Pons (tissue), 1 donor: ENCODE measurements around the gene SDHB.
A peak's percentile ranks its signal among the peaks of the same experiment; 100 is the strongest.

ENCODE experiments used
- DNase-seq: peaks from one replicate; pipeline ENCODE4 v3.0.0-alpha.2; 2016; ENCODE audit warnings: low spot score

The SDHB gene

DNA sequence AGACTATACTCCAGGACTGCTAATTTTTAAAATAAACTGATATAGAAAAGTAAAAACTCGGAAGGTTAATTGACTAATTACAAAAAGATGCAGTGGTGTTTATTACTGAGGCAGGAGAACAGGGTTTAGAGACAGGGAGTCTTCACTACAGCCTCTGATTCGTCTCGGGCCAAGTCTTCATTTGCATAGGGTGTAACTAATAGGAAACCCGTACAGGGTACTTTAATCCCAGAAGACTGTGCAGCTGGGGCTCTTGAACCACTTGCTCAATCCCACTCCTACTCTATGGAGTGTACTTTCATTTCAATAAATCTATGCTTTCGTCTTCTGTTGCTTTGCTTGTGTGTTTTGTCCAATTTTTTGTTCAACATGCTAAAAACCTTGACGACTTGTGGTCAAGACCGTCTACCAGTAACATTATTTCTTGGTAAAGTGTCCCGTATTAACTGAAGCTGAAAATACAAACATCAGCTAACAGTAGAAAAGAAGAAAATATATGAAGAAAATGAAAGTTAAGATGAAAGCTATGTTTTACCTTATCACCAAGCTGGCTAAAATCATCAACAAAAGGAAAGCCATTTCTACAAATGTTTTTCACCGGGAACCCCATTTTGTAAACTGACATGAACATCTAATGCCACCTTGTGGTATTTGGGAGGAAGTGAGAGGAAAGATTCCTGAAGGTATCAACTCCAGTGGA lies 8.0 kb downstream of the SDHB start:
- peak; percentile 77 for DNase-seq

DNA sequence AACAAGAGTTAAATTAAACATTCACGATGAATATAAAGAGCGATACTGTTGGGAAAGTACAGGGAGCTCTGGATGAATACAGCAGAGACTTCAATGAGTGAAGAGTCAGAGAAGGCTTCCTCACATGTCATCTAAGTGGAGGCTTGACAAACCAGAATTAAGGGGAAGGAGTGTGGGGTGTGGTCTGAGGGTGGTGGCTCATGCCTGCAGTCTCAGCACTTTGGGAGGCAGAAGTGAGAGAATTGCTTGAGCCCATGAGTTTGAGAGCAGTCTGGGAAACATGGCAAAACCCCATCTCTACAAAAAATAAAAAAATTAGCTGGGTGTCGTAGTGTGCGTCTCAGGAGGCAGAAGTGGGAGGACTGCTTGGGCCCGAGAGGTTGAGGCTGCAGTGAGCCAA lies 8.7 kb downstream of the SDHB start:
- DNase-seq, result peak; percentile 68

DNA sequence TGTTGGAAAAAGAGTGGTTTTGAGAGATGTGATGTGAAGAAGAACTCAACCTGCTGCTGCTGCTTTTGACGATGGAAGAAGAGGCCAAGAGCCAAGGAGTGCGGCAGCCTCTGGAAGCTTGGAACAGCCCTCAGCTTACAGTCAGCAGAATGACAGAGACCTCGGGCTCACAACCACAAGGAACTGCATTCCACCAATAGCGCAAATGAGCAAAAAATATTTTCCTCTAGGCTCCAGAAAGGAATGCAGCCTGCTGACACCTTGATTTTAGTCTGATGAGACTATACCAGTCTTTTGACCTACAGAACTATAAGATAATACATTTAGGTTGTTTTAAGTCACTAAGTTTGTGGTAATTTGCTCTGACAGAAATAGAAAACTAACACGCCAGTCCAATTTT lies 10.2 kb downstream of the SDHB start:
- DNase-seq, result no peak

DNA sequence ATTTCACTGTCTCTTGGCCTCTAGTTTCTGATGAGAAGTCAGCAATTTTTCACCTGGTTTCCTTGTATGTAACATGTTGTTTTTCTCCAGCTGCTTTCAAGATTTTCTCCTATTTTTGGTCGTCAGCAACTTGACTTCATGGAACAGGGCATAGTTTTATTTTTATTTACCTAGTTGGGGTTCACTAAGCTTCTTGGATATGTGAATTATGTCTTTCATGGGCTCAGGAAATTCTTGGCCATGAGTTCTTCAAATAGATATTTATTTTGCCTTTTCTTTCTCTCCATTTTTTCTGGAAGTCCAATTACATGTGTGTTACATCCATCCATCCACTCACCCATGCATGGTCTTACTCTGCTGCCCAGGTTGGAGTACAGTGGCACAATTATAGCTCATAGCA lies 13.7 kb downstream of the SDHB start:
- DNase-seq, result no peak

DNA sequence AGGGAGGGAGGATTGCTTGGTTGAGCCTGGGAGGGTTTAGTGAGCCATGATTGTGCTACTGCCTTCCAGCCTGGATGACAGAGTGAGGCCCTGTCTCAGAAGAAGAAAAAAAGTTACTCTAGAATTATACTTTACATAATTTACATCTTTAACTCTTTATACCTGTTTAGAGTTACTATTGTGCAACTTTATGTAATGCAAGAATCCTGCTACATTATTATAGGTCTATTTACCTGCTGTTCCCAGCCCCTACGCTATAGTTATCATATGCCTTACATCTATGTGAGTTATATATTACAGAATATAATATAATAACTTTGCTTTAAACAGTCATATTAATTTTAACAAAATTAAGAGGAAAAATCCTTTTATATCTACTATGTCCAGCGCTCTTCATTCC lies 14.3 kb downstream of the SDHB start:
- DNase-seq, result no peak

DNA sequence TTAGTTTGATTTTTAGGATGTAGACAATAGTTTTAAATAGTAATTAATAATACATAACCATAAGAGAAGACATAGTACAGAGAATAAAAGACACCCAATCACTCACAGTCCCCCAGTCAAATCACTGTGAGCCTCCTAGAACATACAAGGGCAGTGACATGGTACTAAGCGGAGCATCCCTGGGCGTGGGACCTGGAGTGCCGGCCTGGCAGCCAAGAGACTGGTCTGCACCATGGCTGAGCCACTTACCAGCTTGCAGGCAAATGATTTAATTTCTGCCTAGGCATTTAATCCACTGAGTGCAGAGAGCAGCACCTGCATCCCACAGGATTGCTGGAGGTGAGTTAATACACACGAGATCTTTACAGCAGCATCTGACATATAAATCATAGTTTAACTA lies 20.4 kb downstream of the SDHB start:
- no peak for DNase-seq

DNA sequence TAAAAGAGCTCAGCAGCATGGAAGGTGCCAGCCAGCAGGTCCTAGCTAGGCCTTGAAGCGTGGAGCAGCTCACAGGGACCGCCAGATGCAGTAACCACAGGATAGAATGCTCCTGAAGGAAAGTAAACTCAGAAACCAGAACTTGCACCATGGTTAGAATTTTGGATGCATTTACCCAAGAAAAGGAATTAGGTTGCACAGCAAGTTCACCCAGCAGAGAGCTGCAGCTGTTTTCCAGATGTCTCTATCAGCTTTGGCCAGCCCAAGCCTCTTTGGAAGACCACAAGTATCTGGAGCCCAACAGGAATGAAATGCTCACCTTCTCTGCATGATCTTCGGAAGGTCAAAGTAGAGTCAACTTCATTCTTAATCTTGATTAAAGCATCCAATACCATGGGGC lies 21.1 kb downstream of the SDHB start:
- DNase-seq, result no peak

DNA sequence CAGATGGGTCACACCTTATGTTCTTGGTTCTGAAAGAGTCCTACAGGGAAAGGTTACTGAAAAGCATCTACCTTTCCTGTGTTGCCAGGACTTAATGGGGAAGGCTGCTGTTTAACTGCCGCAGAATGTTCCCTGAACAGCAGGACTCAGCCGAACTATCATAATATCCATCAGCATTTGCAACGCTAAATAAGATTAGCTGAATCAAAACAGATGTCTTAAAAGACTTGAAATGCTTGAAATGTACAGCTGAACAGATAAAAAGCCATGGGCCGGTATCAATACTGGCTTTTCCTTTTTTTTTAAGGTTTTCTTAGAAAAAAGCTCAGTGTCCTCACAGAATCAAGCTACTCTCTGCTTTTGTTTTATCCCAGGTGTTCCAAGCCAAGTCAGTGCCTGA lies 22.4 kb downstream of the SDHB start:
- no peak for DNase-seq

DNA sequence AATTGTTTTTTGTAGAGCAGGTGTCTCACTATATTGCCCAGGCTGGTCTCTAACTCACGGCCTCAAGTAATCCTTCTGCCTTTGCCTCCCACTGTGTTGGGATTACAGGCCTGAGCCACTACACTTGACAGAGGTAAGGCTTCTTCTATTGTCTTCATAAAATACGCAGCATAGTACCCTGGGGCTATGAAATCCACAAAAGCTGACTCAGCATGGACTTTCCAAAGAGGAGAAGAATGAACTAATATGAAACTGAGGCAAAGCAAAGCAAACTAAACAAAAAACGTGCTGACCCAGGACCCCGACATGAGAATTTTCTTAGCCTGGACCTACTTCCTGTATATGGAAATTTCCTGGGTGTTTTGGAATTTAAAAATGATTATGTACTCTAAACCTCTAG lies 23.6 kb downstream of the SDHB start:
- DNase-seq, result no peak

DNA sequence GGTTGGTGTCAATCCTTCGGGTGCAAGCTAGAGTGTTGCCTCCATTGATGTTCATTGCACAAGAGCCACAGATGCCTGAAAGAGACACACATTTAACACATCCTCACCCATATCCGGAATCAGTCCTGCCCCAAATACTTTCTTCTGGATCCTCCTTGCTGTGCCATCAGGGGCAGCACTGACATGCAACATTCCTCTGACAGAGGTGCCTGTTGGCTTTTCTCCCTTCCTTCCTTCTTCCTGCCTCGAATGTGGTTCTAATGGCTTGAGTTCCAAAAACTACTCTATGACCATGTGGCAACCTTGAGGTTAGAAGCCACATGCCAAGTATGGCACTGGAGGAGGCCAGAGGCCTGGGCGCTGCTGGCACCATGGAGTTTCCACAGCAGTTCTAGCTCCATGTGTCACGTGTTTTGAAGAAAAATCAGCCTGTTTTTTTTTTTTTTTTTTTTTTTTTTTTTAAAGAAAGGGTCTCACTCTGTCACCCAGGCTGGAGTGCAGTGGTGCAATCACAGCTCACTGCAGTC lies 25.1 kb downstream of the SDHB start:
- no peak for DNase-seq

DNA sequence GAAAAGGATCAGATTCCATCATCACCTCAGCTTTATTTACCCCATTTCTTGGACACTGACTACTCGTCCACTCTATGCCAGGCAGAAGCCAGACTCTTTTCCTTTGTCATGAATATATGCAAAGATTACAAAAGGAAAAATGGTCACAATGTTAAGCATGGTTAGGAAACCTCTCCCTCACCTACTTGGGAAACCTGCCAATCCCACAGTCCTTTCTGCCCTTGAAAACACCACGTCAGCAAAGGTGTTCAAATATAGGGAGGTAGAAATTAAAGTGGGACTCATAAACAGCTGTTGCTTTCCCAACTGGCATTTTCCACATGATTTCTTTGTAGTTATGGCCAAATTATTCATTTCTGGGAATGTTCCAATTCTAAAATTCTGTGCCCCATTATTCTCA lies 25.9 kb downstream of the SDHB start:
- DNase-seq, result no peak

DNA sequence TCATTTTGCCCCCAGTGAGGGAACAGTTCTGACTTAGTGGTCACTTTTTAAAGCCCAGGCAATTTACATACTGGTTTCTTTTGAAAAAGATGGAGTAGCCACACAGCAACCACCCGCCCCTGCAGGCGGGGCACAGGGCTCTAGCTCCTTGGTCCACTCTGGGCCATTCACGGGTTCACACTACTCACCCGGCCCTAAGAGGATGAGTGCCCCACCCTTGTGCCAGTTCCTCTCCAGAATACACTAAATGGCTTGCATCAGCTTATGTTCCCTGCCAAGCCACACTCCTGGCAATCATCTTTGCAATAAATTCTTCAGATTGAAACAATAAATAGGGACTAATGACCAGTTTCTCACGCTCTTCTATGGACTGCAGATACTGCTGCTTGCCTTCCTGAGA lies 26.4 kb downstream of the SDHB start:
- no peak for DNase-seq

DNA sequence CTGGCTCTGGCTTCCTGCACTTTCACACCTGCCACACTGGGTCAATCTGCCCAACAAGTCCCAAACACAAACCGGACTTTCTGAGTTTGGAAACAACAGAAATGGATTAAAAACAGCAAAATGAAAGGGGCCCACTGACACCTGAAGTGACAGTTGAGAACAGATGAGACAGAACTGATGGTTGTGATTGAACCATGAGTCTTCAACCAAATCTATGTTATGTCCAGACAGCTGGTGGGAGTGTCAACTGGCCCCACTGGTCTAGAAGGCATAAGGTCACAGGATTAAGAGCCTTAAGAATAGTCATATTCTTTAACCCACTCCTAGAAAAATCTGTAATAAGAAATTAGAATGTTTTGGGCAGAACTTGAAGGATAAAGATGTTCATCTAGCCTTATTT lies 29.1 kb downstream of the SDHB start:
- no peak for DNase-seq

DNA sequence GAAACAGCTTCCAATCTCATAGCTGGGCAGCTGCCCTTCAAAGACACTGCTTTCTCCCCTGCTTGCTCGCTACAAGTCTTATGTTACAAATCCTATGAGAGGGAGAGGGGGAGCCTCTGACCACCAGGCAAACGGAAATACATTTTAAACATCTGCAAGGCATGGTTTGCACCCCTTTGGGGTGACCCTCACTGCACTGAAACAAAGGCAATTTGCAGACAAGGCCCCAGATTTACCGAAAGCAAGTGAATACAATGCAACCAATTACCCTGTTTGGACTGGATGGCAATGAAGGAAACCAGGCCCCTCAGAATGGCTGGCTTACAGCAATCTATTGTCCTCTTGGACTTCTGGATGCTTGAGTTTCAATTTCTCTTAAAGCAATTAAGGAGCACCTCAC lies 30.3 kb downstream of the SDHB start:
- DNase-seq, result no peak

DNA sequence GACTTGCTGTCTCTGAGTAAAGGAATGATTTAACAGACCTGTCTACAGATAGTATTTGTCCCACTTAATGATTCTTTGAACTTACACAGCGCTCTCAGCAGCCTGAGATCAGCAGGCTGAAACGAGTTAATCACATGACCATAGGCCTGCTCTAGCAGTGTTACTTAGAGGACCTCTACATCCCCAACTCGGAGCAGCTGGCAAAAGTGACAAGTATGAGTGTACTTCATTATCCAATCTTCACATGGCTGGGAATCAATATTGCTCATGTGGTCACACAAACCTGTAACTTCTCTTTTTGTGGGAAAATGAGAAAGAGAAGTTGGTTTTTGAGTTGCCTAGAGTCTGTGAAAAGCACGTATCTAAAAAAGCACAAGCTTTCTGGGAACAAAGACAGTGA lies 30.7 kb downstream of the SDHB start:
- DNase-seq, result peak; percentile 35

DNA sequence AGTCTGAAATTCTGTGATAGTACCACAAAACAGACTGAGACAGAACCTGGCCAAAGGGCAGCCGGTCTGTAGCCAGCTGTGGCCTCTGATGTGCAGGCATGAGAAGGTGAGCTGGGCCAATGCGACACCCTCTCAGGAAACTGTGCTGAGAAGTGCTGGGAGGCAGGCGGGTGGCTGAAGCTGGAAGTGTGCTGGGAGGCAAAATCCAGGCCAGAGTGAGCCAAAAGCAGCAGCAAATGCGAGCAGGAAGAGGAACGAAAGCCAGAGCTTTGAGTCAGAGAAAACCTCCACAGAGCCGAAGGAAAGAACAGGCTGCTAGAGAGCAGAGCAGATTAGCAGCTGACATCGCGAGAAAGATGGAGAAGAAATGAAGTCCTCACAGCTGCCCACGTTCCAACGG lies 31.9 kb downstream of the SDHB start:
- no peak for DNase-seq

DNA sequence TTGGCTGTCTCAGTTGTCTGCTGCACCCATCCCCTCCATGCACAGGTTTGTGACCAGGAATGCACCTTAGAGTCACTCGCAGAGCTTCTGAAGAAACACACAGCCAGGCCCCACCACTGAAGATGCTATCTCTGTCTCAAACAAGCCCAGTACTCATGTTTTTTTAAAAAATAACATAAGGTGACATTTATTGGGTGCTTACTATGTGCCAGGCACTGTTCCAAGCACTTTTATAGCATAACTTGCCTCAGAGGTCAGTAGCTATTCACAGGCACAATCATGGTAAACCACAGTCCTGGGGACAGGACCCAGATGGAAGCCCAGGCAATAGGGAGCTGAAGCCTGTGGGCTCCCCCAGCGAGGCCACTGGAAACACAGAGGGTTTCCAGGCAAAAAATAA lies 33.3 kb downstream of the SDHB start:
- no peak for DNase-seq

DNA sequence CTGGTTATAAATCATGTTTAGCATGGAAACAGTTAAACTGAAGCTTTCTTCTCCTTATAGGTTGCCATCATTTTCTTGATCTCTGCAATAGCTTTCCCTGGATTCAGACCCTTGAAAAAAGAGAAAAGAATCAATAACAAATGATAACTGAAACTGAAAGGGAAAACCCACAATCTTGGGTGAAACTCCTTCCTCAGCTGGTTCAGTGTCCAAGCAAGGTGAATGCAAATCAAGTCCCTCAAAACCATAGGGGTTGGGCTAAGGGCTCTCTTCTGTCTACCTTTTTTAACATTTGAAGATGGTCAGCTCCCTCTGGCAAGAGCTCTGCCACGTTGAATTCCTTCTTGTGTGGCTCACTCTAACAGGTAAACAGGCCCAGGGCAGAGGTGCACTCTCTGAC lies 35.0 kb downstream of the SDHB start:
- DNase-seq, result no peak

DNA sequence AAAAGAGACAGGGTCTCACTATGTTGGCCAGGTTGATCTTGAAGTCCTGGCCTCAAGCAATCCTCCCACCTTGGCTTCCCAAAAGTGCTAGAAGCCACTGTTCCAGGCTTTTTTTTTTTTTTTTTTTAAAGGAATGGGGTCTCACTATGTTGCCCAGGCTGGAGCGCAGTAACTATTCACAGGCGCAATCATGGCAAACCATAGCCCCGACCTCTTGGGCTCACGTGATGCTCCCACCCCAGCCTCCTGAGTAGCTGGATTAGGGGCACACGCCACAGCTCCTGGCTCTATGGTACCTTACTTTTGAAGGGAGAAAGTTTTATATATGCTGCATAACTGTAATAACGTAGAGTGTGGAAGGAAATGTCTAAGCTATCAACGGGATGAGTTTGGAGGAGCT lies 36.4 kb downstream of the SDHB start:
- no peak for DNase-seq

DNA sequence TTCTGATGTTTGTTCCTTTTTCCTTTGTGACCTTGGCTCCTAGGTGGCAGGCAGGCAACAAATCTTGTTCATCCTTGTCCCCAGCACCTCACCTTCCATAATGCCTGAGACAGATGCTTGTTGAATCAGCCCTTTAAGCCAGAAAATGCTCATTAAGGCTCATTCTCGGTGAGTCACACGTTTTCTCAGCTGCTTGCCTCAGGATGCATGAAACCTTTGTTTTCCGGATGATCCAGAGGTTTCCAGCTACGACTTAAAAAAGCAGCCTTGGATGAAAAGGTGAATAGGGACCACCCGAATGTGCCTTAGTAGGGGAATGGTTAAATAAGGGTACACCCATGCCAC lies 37.5 kb downstream of the SDHB start:
- DNase-seq, result no peak

DNA sequence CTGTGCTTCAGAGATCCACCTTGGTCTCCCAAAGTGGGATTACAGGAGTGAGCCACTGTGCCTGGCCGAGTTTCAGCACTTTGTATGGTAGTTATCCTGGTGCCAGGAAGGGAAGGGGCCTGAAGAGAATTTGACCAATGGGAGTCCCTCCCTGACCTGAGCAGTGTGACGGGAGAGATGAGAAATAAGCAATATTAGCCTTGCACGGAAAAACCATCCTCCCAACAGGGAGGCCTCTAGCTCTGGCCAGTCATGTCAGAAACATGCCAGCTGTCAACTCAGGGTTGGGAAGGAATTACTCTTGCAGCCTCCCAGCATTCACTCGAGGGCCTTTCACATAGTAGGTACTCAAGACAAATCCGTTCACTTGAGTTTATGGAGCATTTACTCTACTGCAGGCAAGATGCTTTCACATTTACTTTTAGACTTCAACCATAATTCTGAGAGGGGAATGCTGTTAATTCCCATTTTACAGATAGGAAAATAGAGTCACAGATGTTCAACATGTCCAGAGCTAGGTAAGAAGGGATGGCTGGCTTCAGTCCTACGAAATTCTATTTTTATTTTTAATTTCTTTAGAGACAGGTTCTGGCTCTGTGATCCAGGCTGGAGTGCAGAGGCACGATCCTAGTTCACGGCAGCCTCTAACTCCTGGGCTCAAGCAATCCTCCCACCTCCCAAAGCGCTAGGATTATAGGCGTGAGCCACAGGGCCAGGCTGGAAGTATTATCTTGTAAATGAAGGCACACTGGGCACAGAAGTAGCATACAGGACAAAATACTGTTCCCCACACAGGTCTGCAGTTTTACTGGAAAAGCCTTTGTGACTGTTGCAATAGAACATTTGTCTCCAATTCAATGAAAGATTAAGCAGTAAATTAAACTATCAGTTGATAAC lies 38.9 kb downstream of the SDHB start:
- DNase-seq, result no peak

DNA sequence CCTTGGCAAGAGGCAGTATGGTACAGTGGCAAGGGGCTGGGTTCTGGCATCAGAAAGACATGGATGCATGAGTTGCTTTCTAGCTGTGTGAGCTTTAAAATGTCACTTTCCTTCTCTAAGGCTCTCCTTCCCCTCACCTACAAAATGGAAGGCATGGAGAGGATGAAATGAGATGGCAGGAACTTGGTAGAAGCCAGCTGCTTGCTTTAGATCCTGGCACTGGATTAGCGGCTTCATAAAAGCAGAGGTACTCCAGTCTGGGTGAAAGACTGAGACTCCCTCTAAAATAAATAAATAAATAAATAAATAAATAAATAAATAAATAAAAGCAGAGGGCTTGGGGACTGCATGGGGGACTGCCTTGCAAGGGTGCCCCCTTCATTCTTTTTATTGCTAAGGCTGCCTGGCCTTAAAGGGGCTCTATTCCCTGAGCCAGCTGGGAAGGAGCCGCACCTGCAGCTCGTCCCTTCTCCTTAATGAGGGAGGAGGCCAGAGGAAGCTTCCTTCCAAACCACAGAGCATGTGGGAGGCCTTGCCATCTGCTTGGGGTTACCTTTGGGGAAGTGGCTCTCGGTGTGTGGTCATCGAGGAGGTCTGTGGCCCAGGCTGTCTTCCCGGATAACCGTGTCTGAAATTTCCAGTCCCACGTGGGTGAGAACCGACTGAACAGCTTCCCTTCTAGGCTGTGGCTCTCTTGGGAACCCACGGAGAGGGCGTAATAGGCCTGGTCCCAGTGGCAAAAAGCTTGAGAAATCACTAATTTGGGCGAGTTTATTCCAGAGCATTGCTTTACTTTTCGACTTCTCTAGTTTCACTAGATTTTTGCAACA lies 40.1 kb downstream of the SDHB start:
- DNase-seq, result peak; percentile 25
